HG02973 (cell line): Measurements from ENCODE around the gene SSMEM1.
"Not testable (repeated sequence)": the region's sequence is repeated elsewhere in the genome, so short reads cannot be mapped to it uniquely, and the experiment has no call there.

Source experiments
- ATAC-seq: cut with Tn5 transposase; IDR thresholded peaks from one replicate; pipeline ENCODE4 v1.9.1; 2021; ENCODE audit warnings: moderate library complexity; ENCODE audit not compliant: unreplicated experiment

SSMEM1 gene

GRCh38 chr7:130207642-130208041 lies at the start of gene SSMEM1:
Gene SSMEM1, plus strand, starts transcription at chr7:130207860. Its CDS starts 51 bp downstream, at chr7:130207911.
- ATAC-seq: no peak

- no peak for ATAC-seq
These were observed 47.6 kb upstream of the SSMEM1 start for GRCh38 chr7:130160023-130160422.

- ATAC-seq: no peak
These were observed 47.2 kb upstream of the SSMEM1 start for GRCh38 chr7:130160455-130160854.

GRCh38 chr7:130162196-130162595 lies 45.5 kb upstream of the SSMEM1 start:
- no peak for ATAC-seq

- ATAC-seq: no peak
These were observed 33.3 kb upstream of the SSMEM1 start for GRCh38 chr7:130174237-130174959.

- ATAC-seq: no peak
These were observed 29.4 kb upstream of the SSMEM1 start for GRCh38 chr7:130178251-130178650.

- ATAC-seq: no peak
These were observed 28.0 kb upstream of the SSMEM1 start for GRCh38 chr7:130179631-130180030.

GRCh38 chr7:130180571-130181262 lies 26.9 kb upstream of the SSMEM1 start:
- ATAC-seq: no peak

GRCh38 chr7:130181263-130181605 lies 26.4 kb upstream of the SSMEM1 start:
- ATAC-seq: no peak

GRCh38 chr7:130182990-130183389 lies 24.7 kb upstream of the SSMEM1 start:
- ATAC-seq: peak; percentile 91

- not testable (repeated sequence) for ATAC-seq
These were observed 23.3 kb upstream of the SSMEM1 start for GRCh38 chr7:130184349-130184748.

- no peak for ATAC-seq
These were observed 20.3 kb upstream of the SSMEM1 start for GRCh38 chr7:130187360-130187759.

GRCh38 chr7:130189343-130189742 lies 18.3 kb upstream of the SSMEM1 start:
- ATAC-seq: no peak

- ATAC-seq: no peak
These were observed 15.9 kb upstream of the SSMEM1 start for GRCh38 chr7:130191791-130192190.

GRCh38 chr7:130195396-130195795 lies 12.3 kb upstream of the SSMEM1 start:
- ATAC-seq: no peak

- no peak for ATAC-seq
These were observed 11.2 kb upstream of the SSMEM1 start for GRCh38 chr7:130196476-130196875.

- ATAC-seq: no peak
These were observed 10.6 kb upstream of the SSMEM1 start for GRCh38 chr7:130197094-130197493.

GRCh38 chr7:130201796-130202195 lies 5.9 kb upstream of the SSMEM1 start:
- ATAC-seq: no peak

- peak; percentile 95 for ATAC-seq
These were observed 2.3 kb upstream of the SSMEM1 start, which contains the start of gene TMEM209 for GRCh38 chr7:130205084-130205947. Gene TMEM209, minus strand, starts transcription at chr7:130205406. Its CDS starts 31 bp downstream, at chr7:130205375.

GRCh38 chr7:130207033-130207432 lies 627 bp upstream of the SSMEM1 start:
- no peak for ATAC-seq

GRCh38 chr7:130208516-130208915 lies 856 bp downstream of the SSMEM1 start:
- ATAC-seq: no peak
